ENCODE measurements around the gene IMP4.
A peak's percentile ranks its signal among the peaks of the same experiment; 100 is the strongest.

IMP4 gene

GRCh38 chr2:130378898-130379214 lies 36.2 kb downstream of the IMP4 start:
- no peak for ATAC-seq

- no peak for ATAC-seq
Measured at GRCh38 chr2:130380096-130380934, 37.6 kb downstream of the IMP4 start.

- ATAC-seq: no peak
Measured at GRCh38 chr2:130381145-130381544, 38.4 kb downstream of the IMP4 start.

GRCh38 chr2:130381619-130382018 lies 38.9 kb downstream of the IMP4 start:
- no peak for ATAC-seq

- no peak for ATAC-seq
Measured at GRCh38 chr2:130382313-130382917, 39.7 kb downstream of the IMP4 start.

GRCh38 chr2:130385709-130386108 lies 43.0 kb downstream of the IMP4 start:
- no peak for ATAC-seq

- ATAC-seq: no peak
Measured at GRCh38 chr2:130387071-130387400, 44.3 kb downstream of the IMP4 start.

GRCh38 chr2:130387804-130388203 lies 45.1 kb downstream of the IMP4 start:
- ATAC-seq: no peak

- ATAC-seq: no peak
Measured at GRCh38 chr2:130388221-130388907, 45.7 kb downstream of the IMP4 start.

- no peak for ATAC-seq
Measured at GRCh38 chr2:130389358-130389757, 46.7 kb downstream of the IMP4 start.

GRCh38 chr2:130389783-130390182 lies 47.1 kb downstream of the IMP4 start:
- no peak for ATAC-seq

GRCh38 chr2:130390460-130391057 lies 47.9 kb downstream of the IMP4 start:
- ATAC-seq: peak in 1 of 2 donors; percentile 4

- ATAC-seq: peak; percentile 98 to 99
Measured at GRCh38 chr2:130391058-130391871, 48.6 kb downstream of the IMP4 start.

- no peak for ATAC-seq
Measured at GRCh38 chr2:130391872-130392670, 49.4 kb downstream of the IMP4 start.

- ATAC-seq: no peak
Measured at GRCh38 chr2:130393318-130393910, 50.7 kb downstream of the IMP4 start.

All from activated CD4-positive, CD25-positive, alpha-beta regulatory T cell treated with anti-CD3 and anti-CD28 coated beads, Interleukin-2, amount 50 U/mL, for 24 hours (primary cell).